ENCODE results near the gene MS4A13.
"Not testable (repeated sequence)": the region's sequence is repeated elsewhere in the genome, so short reads cannot be mapped to it uniquely, and the experiment has no call there.

Gene MS4A13

DNA sequence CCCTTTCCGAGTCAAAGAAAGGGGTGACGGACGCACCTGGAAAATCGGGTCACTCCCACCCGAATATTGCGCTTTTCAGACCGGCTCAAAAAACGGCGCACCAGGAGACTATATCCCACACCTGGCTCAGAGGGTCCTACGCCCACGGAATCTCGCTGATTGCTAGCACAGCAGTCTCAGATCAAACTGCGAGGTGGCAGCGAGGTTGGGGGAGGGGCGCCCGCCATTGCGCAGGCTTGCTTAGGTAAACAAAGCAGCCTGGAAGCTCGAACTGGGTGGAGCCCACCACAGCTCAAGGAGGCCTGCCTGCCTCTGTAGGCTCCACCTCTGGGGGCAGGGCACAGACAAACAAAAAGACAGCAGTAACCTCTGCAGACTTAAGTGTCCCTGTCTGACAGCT is 17.2 kb downstream of the MS4A13 start:
- not testable (repeated sequence) for DNase-seq

DNA sequence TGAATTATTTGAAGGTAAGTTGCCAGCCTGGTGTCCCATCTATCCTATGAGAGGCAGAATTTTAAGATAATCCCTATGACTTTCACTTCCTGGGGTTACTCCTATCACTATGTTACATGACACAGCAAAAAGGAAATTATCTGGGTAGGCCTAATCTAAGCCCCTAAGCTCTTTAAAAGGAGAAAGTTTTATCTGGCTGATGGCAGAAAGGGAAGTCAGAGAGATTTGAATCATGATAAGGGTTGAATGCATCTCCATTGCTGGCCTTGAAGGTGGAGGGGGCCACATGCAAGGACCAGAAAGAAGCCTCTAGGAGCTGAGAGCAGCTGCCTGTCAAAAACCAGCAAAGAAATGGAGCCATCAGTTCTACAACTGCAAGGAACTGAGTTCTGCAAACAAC is 23.4 kb downstream of the MS4A13 start:
- not testable (repeated sequence) for DNase-seq

DNA sequence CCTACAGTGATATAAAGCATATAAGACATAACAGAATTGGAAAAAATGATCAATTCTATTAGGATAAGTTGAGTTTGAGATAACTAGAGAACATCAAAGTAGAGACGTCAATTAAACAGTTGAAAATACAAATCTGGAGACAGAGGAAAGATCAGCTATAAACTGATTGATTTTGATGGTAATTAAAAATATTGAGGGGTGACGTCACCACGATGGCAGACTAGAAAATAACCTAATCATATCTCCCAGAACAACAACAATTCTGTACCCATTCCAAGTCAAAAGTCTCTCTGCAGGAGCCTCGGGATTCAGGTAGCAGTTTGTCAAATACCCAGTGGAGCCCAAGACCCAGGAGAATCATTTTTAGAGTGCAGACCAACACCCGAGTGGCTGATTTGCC is 28.9 kb downstream of the MS4A13 start:
- no peak for DNase-seq

DNA sequence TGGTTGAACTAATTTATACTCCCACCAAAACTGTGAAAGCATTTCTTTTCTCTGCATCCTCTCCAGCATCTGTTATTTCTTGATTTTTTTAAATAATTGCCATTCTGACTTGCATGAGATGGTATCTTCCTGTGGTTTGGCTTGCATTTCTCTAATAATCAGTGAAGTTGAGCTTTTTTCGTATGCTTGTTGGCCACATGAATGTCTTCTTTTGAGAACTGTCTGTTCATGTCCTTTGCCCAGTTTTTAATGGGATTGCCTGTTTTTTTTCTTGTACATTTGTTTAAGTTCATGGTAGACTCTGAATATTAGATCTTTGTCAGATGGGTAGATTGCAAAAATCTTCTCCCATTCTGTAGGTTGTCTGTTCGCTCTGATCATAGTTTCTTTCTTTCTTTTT is 46.1 kb downstream of the MS4A13 start:
- DNase-seq, result no peak

DNA sequence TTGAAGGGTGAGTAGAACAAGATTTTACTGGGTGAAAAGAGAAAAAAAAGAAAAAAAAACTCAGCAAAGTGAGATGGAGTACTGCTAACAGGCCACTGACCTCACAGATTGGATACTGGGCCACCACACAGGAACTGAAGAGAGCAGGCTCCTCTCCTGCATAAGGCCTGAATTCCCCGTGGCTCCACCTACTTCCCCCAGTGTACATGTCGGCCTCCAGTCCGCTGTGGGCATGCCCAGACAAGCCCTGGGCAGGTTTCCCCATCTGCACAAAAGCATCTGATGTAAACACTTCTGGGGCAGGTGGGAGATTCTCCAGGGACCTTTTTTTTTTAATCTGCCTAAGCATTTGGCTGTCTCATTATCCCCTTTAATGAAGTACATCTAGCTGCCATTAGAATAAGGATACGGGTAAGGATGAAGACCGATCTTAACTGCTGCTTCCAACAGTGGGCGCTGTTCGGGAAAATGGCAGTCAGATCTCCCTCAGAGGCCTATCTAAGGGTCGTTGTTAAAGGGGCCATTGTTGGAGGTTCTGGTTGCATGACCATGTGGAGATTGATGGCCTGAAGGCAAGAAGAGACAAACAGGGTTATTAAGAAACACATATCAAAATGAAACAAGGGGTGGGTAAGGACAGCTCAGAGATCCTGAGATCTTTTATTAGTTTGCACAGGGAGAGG is 48.5 kb downstream of the MS4A13 start:
- no peak for DNase-seq

DNA sequence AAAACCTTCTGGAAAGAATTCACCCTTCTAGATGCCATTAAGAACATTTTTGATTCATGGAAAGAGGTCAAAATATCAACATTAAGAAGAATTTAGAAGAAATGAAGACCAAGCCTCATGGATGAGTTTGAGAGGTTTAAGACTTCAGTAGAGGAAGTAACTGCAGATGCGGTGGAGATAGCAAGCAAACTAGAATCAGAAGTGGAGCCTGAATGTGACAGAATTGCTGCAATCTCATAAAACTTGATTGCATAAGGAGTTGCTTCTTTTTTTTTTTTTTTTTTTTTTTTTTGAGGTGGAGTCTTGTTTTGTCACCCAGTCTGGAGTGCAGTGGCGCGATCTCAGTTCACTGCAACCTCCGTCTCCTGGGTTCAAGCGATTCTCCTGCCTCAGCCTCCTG is 51.6 kb downstream of the MS4A13 start:
- DNase-seq, result no peak

DNA sequence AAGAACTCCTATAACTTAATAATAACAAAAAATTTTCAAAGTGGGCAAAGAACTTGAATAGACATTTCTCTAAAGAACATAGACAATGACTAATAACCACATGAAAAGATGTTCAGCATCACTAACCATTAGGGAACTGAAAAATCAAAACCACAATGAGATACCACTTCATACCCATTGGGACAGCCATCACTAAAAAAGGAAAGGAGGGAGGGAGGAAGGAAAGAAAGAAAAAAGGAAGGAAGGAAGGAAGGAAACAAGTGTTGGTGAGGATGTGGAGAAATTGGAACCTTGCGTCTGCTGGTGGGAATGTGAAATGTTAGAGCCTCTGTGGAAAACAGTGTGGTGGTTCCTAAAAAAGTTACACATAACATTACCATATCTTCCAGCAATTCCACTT is 55.8 kb downstream of the MS4A13 start:
- DNase-seq, result no peak

DNA sequence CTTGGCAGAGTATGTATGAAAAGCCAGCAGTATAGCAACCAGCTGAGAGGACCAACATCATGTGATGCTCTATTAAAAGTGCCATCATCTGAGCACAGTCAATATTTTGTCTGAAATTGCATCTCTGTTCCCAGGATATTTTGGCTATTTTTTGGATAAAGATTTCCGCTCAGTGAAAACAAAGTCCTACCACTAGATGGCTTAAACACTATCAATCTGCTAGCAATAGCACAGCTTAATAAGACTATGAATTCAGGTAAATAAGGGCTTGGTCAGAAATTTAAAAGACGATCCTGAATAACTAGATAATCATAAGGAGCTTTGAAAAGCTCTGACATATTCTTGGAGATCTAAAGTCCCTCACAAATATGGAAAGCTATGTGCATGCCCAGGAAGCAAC is 74.4 kb downstream of the MS4A13 start:
- no peak for DNase-seq

Measured in CD4-positive, alpha-beta T cell treated with Interferon gamma for 1 hour (primary cell).